GM21515 (cell line): Measurements from ENCODE around the gene PRKRIP1.
"Not testable (repeated sequence)": the region's sequence is repeated elsewhere in the genome, so short reads cannot be mapped to it uniquely, and the experiment has no call there.

Source experiments
- ATAC-seq: cut with Tn5 transposase; IDR thresholded peaks from one replicate; pipeline ENCODE4 v1.9.1; 2021; ENCODE audit not compliant: unreplicated experiment

The PRKRIP1 gene

DNA sequence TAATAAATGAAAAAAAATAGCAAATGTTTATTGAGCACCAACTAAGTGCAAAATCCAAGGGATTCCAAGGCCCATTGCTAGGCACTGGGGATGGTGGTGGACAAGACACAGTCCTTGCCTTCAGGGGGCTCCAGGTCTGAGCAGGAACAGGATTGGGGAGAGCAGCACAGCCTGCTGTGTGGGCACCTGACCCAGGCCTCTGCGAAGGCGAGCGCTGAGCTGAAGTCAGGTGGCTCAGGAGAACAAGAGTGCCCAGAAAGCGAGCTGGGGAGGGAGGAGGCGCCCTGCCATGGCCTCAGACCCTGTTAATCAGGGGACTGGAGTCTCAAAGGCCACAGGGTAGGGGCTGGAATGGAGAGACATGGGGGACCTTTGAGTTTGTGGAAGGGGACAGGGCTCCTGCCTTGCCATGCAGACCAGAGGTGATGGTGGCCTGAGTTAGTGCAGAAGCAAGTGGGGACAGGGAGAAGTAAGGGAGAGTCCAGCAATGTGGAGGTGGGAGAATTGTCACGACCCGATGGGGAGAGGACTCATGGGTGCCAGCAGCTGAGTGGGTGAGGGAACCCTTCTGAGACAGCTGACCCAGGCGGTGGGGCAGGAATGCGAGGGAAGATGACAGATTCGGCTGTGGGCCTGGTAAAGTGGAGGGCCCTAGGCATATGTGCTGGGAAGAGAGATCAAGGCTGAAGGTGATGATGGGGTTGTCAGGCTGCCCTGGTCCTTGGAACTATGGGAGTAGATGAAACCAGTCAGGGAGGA, 33.2 kb downstream of the PRKRIP1 start:
- no peak for ATAC-seq

DNA sequence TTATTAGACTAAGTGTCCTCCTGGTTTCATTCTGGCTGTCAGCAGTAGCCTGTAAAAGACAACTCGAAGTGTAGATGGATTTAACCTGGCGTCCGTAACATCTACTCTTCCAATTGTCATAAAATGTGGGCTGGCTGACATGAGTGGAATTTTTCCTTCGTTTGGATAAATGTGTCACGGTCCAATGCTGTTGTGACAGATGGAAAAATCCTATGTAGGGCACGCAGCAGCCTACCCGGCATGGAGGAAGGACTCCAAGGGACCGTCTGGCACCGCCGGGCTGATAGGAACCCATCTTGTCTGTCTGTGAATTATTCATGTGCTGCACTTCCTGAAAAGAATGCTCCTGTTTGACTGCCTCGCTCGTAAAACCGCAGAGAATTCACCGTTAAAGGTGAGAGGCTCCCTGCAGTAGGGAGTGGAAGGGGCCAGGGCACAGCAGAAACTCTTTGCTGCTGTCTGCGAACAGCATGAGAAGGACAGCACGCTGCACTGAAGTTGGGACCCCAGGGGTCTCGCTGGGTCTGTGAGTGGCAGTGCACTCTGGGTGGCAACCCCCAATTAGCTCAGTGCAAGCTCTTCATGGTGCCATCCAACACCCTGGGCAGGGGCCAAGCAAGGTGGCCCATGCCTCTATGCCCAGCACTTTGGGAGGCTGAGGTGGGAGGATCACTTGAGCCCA, 35.6 kb downstream of the PRKRIP1 start:
- ATAC-seq: peak; percentile 32

- ATAC-seq: peak; percentile 22
Observed at GRCh38 chr7:102432442-102433218, 36.5 kb downstream of the PRKRIP1 start.

DNA sequence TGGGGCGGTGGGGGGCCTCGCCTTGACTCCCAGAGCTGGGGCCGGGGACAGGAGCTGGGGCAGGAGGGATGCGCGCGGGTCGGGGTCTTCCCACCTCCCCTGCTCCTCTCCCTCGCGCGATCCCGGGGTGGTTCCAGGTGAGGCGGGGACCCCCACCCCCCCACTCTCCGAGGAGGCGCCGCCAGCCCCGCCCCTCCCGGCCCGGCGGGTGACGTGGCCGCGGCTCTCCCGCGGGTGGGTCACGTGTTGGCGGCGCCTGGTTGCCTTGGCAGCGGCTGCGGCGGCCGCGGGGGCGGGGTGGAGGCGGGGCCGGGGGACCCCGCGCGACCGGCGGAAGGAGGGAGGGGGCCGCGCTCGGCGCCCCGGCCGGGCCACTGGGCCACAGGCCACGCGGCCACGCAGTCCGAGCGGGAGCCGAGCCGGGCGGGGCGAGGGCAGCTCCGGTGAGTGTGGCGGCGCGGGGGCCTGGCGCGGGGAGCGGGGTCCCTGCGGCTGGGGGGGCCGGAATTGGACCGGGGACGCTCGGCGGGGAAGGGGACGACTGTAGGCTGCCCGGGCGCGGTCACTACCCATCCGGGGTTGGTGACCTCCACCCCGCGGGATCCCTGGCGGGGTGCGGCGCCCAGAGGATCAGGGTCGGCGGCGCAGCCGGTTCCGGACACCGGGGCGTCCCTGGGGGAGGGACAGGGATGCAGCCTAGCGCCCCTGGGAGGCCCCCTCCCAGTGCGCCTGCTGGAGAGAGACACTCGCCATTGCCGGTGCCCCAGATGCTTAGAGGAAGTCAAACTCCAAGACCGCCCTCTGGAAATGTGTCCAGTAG, 37.3 kb downstream of the PRKRIP1 start, which contains the start of gene ORAI2:
TSS of gene ORAI2 (plus strand) at position 357 of the 820 bp plus-strand sequence. CDS start 5,382 bp downstream, outside the sequence.
- ATAC-seq: peak; percentile 56

GRCh38 chr7:102434039-102434486, 37.9 kb downstream of the PRKRIP1 start:
- ATAC-seq: no peak

GRCh38 chr7:102436118-102436517, 40.0 kb downstream of the PRKRIP1 start:
- ATAC-seq: no peak

GRCh38 chr7:102439963-102440795, 44.0 kb downstream of the PRKRIP1 start:
- no peak for ATAC-seq

GRCh38 chr7:102444961-102445673, 49.0 kb downstream of the PRKRIP1 start:
- peak; percentile 39 for ATAC-seq

- ATAC-seq: no peak
Observed at GRCh38 chr7:102445674-102446071, 49.5 kb downstream of the PRKRIP1 start.

DNA sequence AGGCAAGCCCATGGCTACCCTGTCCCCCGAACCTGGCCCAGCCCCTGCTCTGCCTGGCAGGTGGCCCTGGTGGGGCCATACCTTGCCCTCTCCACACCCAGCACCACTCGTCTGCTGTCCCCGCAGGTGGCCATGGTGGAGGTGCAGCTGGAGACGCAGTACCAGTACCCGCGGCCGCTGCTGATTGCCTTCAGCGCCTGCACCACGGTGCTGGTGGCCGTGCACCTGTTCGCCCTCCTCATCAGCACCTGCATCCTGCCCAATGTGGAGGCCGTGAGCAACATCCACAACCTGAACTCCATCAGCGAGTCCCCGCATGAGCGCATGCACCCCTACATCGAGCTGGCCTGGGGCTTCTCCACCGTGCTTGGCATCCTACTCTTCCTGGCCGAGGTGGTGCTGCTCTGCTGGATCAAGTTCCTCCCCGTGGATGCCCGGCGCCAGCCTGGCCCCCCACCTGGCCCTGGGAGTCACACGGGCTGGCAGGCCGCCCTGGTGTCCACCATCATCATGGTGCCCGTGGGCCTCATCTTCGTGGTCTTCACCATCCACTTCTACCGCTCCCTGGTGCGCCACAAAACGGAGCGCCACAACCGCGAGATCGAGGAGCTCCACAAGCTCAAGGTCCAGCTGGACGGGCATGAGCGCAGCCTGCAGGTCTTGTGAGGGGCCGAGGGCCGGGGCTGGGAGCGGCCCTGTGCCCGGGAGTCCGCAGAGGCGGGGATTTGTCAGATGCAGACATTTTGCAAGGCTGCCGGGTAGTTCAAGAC, 50.4 kb downstream of the PRKRIP1 start:
- ATAC-seq: no peak

- ATAC-seq: no peak
Observed at GRCh38 chr7:102447311-102447710, 51.1 kb downstream of the PRKRIP1 start.

GRCh38 chr7:102449136-102449535, 53.0 kb downstream of the PRKRIP1 start:
- ATAC-seq: no peak

- ATAC-seq: no peak
Observed at GRCh38 chr7:102450242-102450641, 54.1 kb downstream of the PRKRIP1 start.

GRCh38 chr7:102451371-102452054, 55.4 kb downstream of the PRKRIP1 start:
- no peak for ATAC-seq

DNA sequence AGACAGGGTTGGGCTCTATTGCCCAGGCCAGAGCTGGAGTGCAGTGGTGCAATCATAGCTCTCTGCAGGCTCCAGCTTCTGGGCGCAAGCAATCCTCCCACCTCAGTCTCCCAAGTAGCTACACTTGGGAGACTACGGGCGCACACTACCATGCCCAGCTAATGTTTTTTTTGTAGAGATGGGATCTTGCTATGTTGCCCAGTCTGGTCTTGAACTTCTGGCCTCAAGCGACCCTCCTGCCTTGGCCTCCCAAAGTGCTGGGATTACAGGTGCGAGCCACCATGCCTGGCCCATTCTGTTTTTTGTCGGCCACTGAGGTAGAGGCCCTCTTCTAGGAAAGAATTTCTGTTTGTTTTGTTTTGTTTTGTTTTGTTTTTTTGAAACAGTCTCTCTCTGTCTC, 56.3 kb downstream of the PRKRIP1 start:
- ATAC-seq: no peak

GRCh38 chr7:102453319-102453718, 57.2 kb downstream of the PRKRIP1 start:
- no peak for ATAC-seq

DNA sequence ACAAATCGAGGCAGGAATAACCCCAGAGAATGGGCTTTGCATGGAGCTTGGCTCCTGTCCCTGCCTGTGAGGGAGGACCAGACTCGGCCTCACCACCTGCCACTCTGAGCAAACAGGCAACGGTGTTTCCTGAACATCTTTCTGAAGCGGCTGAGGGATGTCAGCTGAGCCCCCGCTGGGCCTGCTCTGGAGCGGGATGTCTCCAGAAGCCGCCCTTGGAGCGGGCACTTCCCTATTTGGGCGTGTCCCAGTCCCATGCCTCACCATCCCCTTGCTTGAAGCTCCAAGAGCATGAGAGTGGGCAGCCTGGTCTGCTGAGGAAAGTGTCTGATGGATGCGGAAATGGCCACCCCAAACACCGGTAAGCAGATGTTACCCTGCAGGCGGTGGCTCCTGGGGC, 58.3 kb downstream of the PRKRIP1 start:
- ATAC-seq: no peak

DNA sequence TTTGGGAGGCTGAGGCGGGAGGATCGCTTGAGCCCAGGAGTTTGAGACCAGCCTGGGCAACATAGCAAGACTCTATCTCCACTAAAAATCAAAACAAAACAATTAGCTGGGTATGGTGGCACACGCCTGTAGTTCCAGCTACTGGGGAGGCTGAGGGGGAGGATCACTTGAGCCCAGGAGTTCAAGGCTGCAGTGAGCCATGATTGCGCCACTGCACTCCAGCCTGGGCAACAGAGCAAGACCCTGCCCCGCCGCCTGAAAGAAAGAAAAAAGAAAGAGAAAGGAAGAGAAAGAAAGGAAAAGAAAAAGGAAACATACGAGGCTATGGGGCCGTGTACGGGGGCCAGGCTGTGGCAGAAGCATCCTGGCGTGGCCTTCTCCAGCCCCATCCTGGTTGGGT, 58.8 kb downstream of the PRKRIP1 start:
- not testable (repeated sequence) for ATAC-seq
